ENCODE data around the gene MTMR1.

The MTMR1 gene

DNA sequence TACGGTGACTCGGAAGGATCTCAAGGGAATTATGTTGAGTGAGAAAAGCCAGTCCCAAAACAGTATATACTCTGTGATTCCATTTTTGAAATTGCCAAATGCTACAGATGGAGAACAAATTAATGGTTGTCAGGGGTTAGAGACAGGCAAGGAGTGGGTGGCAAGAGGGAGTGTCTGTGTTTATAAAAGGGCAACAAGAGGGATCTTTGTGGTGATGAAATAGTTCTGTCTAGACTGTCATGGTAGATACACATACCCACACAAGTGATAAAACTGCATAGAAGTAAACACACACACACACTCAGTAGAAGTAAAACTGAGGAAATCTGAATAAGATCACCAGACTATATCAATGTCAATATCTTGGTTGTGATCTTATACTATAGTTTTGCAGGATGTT lies 112.5 kb downstream of the MTMR1 start:
- DNase-seq, result no peak

DNA sequence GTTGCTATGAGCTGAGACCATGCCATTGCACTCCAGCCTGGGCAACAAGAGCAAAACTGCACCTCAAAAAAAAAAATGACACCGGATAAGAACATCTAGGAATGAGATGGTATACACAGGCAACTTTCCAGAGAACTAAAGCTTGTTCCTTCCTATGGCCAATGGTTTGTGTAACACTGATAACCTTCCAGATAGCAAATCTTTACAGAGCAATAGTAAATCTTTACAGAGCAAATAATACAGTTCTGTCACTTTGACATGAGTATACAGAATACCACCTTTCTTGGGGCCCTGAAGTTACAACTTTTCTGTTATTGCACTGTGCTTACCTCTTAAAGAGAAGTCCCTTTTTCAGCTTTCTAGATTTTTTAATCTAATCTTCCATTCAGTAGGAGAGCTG lies 113.6 kb downstream of the MTMR1 start:
- no peak for DNase-seq

DNA sequence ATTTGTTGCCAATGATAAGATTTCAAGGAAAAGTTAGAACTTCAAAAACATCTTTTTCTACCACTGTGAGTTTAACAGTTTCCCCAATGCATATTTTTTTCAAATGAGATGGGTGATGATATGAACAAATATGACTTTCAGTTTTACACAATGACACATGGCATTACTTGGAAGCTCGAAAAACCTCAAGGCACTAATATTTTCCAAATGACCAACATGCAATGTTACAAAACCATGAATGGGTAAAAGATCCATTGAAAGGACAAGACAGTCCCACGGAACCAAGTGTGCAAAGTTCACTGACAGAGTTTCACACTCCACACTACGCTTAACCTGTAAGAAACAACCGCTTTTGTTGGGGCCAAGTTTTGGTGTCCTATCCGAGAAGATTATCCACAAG lies 120.7 kb downstream of the MTMR1 start:
- DNase-seq, result no peak

All from SIG-M5 (cell line).